ENCODE measurements around the gene PRMT7. TPM values are rescaled to one million over a fixed set of nuclear protein-coding genes. Genes with fewer than 3 reads are reported as not detected.

PRMT7 gene
- total RNA-seq, 3 donors from 2014 or later = 31.0 to 42.2 (median 41.0) TPM

DNA sequence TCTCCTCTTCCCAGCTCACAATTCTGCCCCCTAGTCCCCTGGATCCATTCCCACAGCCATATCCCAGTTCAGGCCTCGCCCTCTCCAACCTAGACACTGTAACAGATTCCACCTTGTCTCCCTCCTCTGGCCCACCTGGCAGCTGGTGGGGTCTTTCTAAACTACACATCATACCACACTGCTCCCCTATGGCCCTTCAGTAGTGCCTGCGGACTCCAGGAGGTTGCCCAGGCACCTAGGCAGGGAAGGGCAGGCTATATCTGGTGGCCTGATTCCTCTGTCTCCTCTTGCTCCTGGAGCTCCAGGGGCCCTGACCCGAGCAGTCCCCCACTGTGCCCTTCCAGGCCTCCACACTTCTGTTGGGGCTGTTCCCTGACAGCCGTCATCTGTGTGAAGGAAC, 73.0 kb downstream of the PRMT7 start:
- ATAC-seq = no peak
- Histone ChIP-seq H3K4me1 (ENCODE audit: low read depth) (peaks cover 49% of the 10 kb centered on the region), H3K36me3 (ENCODE audit: low read depth) (no peaks in the 10 kb centered on the region), H3K4me3 (no peak overlapping the region), H3K9me3 (no peaks in the 10 kb centered on the region)
- peak in 1 of 3 donors; percentile 28 for DNase-seq
- no peak for TF ChIP-seq CTCF (IDR thresholded peaks at IDR 0.05)
- intact Hi-C loops (cut with DNase I, micrococcal nuclease) = no loop called here

DNA sequence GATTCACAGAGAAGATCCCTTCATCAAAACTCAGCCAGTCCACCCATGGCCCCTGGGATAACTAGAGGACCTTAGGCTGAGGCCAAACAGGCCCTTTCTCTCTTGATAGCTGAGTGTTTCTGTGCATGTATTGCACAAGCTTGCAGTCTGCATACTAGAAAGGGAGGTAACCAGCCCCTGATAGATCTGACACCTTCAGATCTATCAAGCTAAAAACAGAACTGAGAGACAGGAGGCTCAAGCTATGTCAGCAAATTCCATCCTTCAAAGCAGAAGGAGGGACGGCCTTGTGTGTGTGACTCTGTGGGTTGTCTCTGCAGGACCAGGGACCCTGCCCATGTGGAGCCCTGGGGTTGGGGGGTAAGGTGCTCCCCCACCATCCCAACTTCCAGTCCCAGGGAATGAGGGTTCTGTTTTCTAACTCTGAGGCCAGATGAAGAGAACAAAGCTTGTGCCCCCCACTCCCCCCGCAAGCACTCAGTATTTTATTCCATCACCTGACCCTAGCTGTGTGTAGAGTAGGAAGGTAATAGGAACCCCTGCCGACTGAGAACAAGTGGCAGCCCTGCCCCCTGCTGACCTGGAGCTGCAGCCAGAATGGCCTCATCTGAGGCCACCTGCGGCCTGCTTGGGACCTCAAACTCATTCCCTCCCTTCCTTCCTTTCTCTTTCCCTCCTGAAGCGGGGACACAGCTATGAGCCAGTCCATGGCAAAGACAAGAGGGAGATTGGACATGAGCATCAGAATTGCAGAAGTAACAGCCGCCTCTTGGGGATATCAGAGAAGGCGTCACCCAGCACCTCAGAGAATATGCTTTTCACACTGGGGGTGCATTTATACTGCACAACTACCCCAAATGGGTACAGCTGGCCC, 73.7 kb downstream of the PRMT7 start:
- TF ChIP-seq CTCF (IDR thresholded peaks at IDR 0.05) = no peak
- no peak overlapping the region for H3K4me3 ChIP-seq
- H3K4me1 ChIP-seq (ENCODE audit: low read depth) = peaks cover 49% of the 10 kb centered on the region
- no peak for ATAC-seq
- DNase-seq = peak in 1 of 3 donors; percentile 44
- no peaks in the 10 kb centered on the region for H3K9me3 ChIP-seq
- intact Hi-C loops (cut with DNase I, micrococcal nuclease) = no loop called here
- H3K36me3 ChIP-seq (ENCODE audit: low read depth) = no peaks in the 10 kb centered on the region

GRCh38 chr16:68385371-68385770, 74.6 kb downstream of the PRMT7 start:
- ATAC-seq (no peak), DNase-seq (peak in 1 of 3 donors; percentile 23)
- Histone ChIP-seq H3K4me1 (ENCODE audit: low read depth) (peaks cover 49% of the 10 kb centered on the region), H3K36me3 (ENCODE audit: low read depth) (no peaks in the 10 kb centered on the region), H3K4me3 (no peak overlapping the region), H3K9me3 (no peaks in the 10 kb centered on the region)
- no peak for TF ChIP-seq CTCF (IDR thresholded peaks at IDR 0.05)
- intact Hi-C loops (cut with DNase I, micrococcal nuclease) = no loop called here

- DNase-seq (peak; percentile 94 to 96 (median 95)), ATAC-seq (peak; percentile 88)
- intact Hi-C loops (cut with DNase I, micrococcal nuclease) = no loop called here
- H3K4me3 ChIP-seq = no peak overlapping the region
- H3K4me1 ChIP-seq (ENCODE audit: low read depth) = peaks cover 49% of the 10 kb centered on the region
- no peaks in the 10 kb centered on the region for H3K9me3 ChIP-seq
- H3K36me3 ChIP-seq (ENCODE audit: low read depth) = no peaks in the 10 kb centered on the region
- no peak for TF ChIP-seq CTCF (IDR thresholded peaks at IDR 0.05)
Measured at GRCh38 chr16:68386628-68387027, 75.8 kb downstream of the PRMT7 start.

DNA sequence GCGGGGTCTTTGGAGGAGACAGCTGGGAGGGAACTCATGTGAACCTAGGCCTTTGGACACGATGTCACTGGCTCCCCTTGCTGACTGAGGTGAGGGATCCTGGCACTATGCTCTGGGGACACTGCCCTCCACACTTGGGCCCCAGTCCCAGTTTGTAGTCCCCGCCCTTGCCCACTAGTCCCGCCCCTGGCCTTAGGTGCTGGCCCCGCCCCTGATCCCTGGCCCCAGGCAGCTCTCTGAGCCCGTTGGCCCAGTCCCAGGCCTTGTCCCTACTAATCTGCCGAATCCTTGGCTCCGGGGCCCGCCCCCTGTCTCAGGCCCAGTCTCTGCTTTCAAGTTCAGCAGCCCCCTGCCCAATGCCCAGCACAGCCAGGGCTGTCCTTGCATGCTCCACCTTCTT, 76.5 kb downstream of the PRMT7 start:
- intact Hi-C loops (cut with DNase I, micrococcal nuclease) = no loop called here
- peaks cover 43% of the 10 kb centered on the region for H3K4me1 ChIP-seq (ENCODE audit: low read depth)
- TF ChIP-seq CTCF (IDR thresholded peaks at IDR 0.05) = no peak
- no peak overlapping the region for H3K4me3 ChIP-seq
- peak; percentile 83 for ATAC-seq
- peak; percentile 92 to 94 (median 92) for DNase-seq
- H3K36me3 ChIP-seq (ENCODE audit: low read depth) = no peaks in the 10 kb centered on the region
- H3K9me3 ChIP-seq = no peaks in the 10 kb centered on the region

Measured in mucosa of descending colon (tissue), 3 donors.